Measurements from ENCODE around the gene SLC6A1.

GRCh38 chr3:11054739-11055438 is 62.3 kb downstream of the SLC6A1 start:
- TF ChIP-seq JUN (CRISPR knock-in tag; IDR thresholded peaks at IDR 0.05) (no peak), BCLAF1 (IDR thresholded peaks at IDR 0.05) (no peak), DPF2 (CRISPR knock-in tag; IDR thresholded peaks at IDR 0.05; ENCODE audit: borderline replicate concordance, low read depth) (no peak), BRCA1 (CRISPR knock-in tag; IDR thresholded peaks at IDR 0.05) (no peak), MLLT10 (CRISPR knock-in tag; IDR thresholded peaks at IDR 0.05) (no peak), ZNF274 (CRISPR knock-in tag; IDR thresholded peaks at IDR 0.05) (no peak), POLR2A (IDR thresholded peaks at IDR 0.05; ENCODE audit: insufficient read depth in 1 of 2, low read depth in 2 of 2, low read length in 2 of 2) (no peak), TCF7 (IDR thresholded peaks at IDR 0.05; ENCODE audit: low read depth) (no peak), SMARCC2 (IDR thresholded peaks at IDR 0.05) (no peak), CREB1 (IDR thresholded peaks at IDR 0.05) (no peak), CREB1 (CRISPR knock-in tag; IDR thresholded peaks at IDR 0.05) (no peak), SP4 (CRISPR knock-in tag; IDR thresholded peaks at IDR 0.05) (no peak), MAX (IDR thresholded peaks at IDR 0.05) (no peak)

All from HepG2 (cell line).